Memory B cell (primary cell): ENCODE results near the gene METTL4.

Source experiments
- ATAC-seq: fragments of 150-1000 bp; cut with Tn5 transposase; 2 replicates; pipeline ENCODE4 v1.10.0; 2021; ENCODE audit warnings: low read depth, mild to moderate bottlenecking, moderate library complexity
- DNase-seq, 2 donors: peaks; one replicate each; pipeline ENCODE4 v3.0.0; 2022; ENCODE audit warnings: low spot score in 2 of 2
- H3K27ac Mint-ChIP-seq: one replicate; pipeline ENCODE4 v1.8.0; 2022; ENCODE audit warnings: mild to moderate bottlenecking, moderate library complexity, mixed read lengths
- H3K27me3 Mint-ChIP-seq: one replicate; pipeline ENCODE4 v1.8.0; 2022; ENCODE audit warnings: mixed read lengths
- H3K36me3 Mint-ChIP-seq: one replicate; pipeline ENCODE4 v1.8.0; 2022; ENCODE audit warnings: mild to moderate bottlenecking, mixed read lengths
- H3K4me1 Mint-ChIP-seq: one replicate; pipeline ENCODE4 v1.8.0; 2022; ENCODE audit warnings: mixed read lengths
- H3K4me3 Mint-ChIP-seq: one replicate; pipeline ENCODE4 v1.8.0; 2022; ENCODE audit warnings: mild to moderate bottlenecking, moderate library complexity, mixed read lengths
- H3K9me3 Mint-ChIP-seq: one replicate; pipeline ENCODE4 v1.8.0; 2022; ENCODE audit warnings: mixed read lengths

Gene METTL4

GRCh38 chr18:2571200-2572170, at the start of gene METTL4, which contains the start of gene NDC80:
TSS of gene METTL4 (minus strand) at chr18:2571505. CDS start at chr18:2567216, 4,289 bp downstream.
TSS of gene NDC80 (plus strand) at chr18:2571557. CDS start at chr18:2572986, 1,429 bp downstream.
- H3K9me3 Mint-ChIP-seq, result no peaks in the 10 kb centered on the region
- peak within 1 kb of the TSS; percentile 98 for H3K4me3 Mint-ChIP-seq
- peak; percentile 87 for ATAC-seq
- H3K36me3 Mint-ChIP-seq, result peaks cover 9% of the 10 kb centered on the region
- peak within 1 kb of the TSS; percentile 99 for H3K27ac Mint-ChIP-seq
- H3K4me1 Mint-ChIP-seq, result peaks cover 33% of the 10 kb centered on the region
- peak; percentile 81 for DNase-seq
- no peaks in the 10 kb centered on the region for H3K27me3 Mint-ChIP-seq

GRCh38 chr18:2618009-2618408, 46.7 kb upstream of the METTL4 start:
- no peak overlapping the region for H3K27ac Mint-ChIP-seq
- ATAC-seq (no peak), DNase-seq (no peak)
- H3K9me3 Mint-ChIP-seq, result peaks cover 2% of the 10 kb centered on the region
- H3K36me3 Mint-ChIP-seq, result peaks cover 5% of the 10 kb centered on the region
- H3K4me3 Mint-ChIP-seq, result no peak overlapping the region
- no peaks in the 10 kb centered on the region for H3K27me3 Mint-ChIP-seq
- H3K4me1 Mint-ChIP-seq, result peaks cover 4% of the 10 kb centered on the region

- Mint-ChIP-seq H3K27me3 (no peaks in the 10 kb centered on the region), H3K9me3 (peaks cover 2% of the 10 kb centered on the region), H3K27ac (no peak overlapping the region), H3K4me1 (peaks cover 4% of the 10 kb centered on the region), H3K4me3 (no peak overlapping the region), H3K36me3 (peaks cover 5% of the 10 kb centered on the region)
- ATAC-seq (no peak), DNase-seq (no peak)
Measured at GRCh38 chr18:2617401-2617998, 46.2 kb upstream of the METTL4 start.

- no peaks in the 10 kb centered on the region for H3K27me3 Mint-ChIP-seq
- no peak overlapping the region for H3K4me3 Mint-ChIP-seq
- peaks cover 3% of the 10 kb centered on the region for H3K4me1 Mint-ChIP-seq
- H3K36me3 Mint-ChIP-seq, result peaks cover 5% of the 10 kb centered on the region
- no peak overlapping the region for H3K27ac Mint-ChIP-seq
- ATAC-seq, result no peak
- peaks cover 2% of the 10 kb centered on the region for H3K9me3 Mint-ChIP-seq
- no peak for DNase-seq
Measured at GRCh38 chr18:2612996-2613395, 41.7 kb upstream of the METTL4 start.

GRCh38 chr18:2610549-2610948, 39.2 kb upstream of the METTL4 start:
- Mint-ChIP-seq H3K4me1 (no peaks in the 10 kb centered on the region), H3K27me3 (no peaks in the 10 kb centered on the region), H3K9me3 (peaks cover 2% of the 10 kb centered on the region), H3K36me3 (peaks cover 5% of the 10 kb centered on the region), H3K4me3 (no peak overlapping the region), H3K27ac (no peak overlapping the region)
- ATAC-seq (no peak), DNase-seq (no peak)

GRCh38 chr18:2609604-2610003, 38.3 kb upstream of the METTL4 start:
- peaks cover under 1% of the 10 kb centered on the region for H3K36me3 Mint-ChIP-seq
- H3K4me3 Mint-ChIP-seq, result no peak overlapping the region
- H3K27ac Mint-ChIP-seq, result no peak overlapping the region
- ATAC-seq, result no peak
- H3K4me1 Mint-ChIP-seq, result peaks cover 5% of the 10 kb centered on the region
- H3K9me3 Mint-ChIP-seq, result no peaks in the 10 kb centered on the region
- H3K27me3 Mint-ChIP-seq, result no peaks in the 10 kb centered on the region
- no peak for DNase-seq

GRCh38 chr18:2606335-2606734, 35.0 kb upstream of the METTL4 start:
- peaks cover 11% of the 10 kb centered on the region for H3K4me1 Mint-ChIP-seq
- H3K27me3 Mint-ChIP-seq, result no peaks in the 10 kb centered on the region
- peak; percentile 47 for ATAC-seq
- no peaks in the 10 kb centered on the region for H3K36me3 Mint-ChIP-seq
- H3K4me3 Mint-ChIP-seq, result no peak overlapping the region
- no peaks in the 10 kb centered on the region for H3K9me3 Mint-ChIP-seq
- peak overlapping the region; percentile 53 for H3K27ac Mint-ChIP-seq
- no peak for DNase-seq

- no peak for ATAC-seq
- H3K27me3 Mint-ChIP-seq, result no peaks in the 10 kb centered on the region
- DNase-seq, result no peak
- peaks cover 13% of the 10 kb centered on the region for H3K4me1 Mint-ChIP-seq
- H3K4me3 Mint-ChIP-seq, result no peak overlapping the region
- peak overlapping the region; percentile 6 for H3K27ac Mint-ChIP-seq
- no peaks in the 10 kb centered on the region for H3K9me3 Mint-ChIP-seq
- H3K36me3 Mint-ChIP-seq, result no peaks in the 10 kb centered on the region
Measured at GRCh38 chr18:2602844-2603243, 31.5 kb upstream of the METTL4 start.

- H3K36me3 Mint-ChIP-seq, result peaks cover 6% of the 10 kb centered on the region
- ATAC-seq (no peak), DNase-seq (no peak)
- peaks cover 8% of the 10 kb centered on the region for H3K4me1 Mint-ChIP-seq
- no peaks in the 10 kb centered on the region for H3K27me3 Mint-ChIP-seq
- H3K27ac Mint-ChIP-seq, result peak overlapping the region; percentile 48
- H3K4me3 Mint-ChIP-seq, result no peak overlapping the region
- peaks cover 3% of the 10 kb centered on the region for H3K9me3 Mint-ChIP-seq
Measured at GRCh38 chr18:2597639-2598038, 26.3 kb upstream of the METTL4 start.

- H3K4me1 Mint-ChIP-seq, result peaks cover 17% of the 10 kb centered on the region
- H3K9me3 Mint-ChIP-seq, result no peaks in the 10 kb centered on the region
- ATAC-seq (no peak), DNase-seq (no peak)
- no peaks in the 10 kb centered on the region for H3K27me3 Mint-ChIP-seq
- H3K4me3 Mint-ChIP-seq, result peak overlapping the region; percentile 37
- peaks cover 3% of the 10 kb centered on the region for H3K36me3 Mint-ChIP-seq
- peak overlapping the region; percentile 86 for H3K27ac Mint-ChIP-seq
Measured at GRCh38 chr18:2590303-2590702, 19.0 kb upstream of the METTL4 start.

- Mint-ChIP-seq H3K4me1 (peaks cover 17% of the 10 kb centered on the region), H3K27ac (peak overlapping the region; percentile 86), H3K27me3 (no peaks in the 10 kb centered on the region), H3K4me3 (no peak overlapping the region), H3K36me3 (peaks cover 3% of the 10 kb centered on the region), H3K9me3 (no peaks in the 10 kb centered on the region)
- ATAC-seq, result no peak
- no peak for DNase-seq
Measured at GRCh38 chr18:2589345-2590068, 18.2 kb upstream of the METTL4 start.

- no peak overlapping the region for H3K4me3 Mint-ChIP-seq
- H3K9me3 Mint-ChIP-seq, result no peaks in the 10 kb centered on the region
- no peak for DNase-seq
- peaks cover 17% of the 10 kb centered on the region for H3K4me1 Mint-ChIP-seq
- no peak for ATAC-seq
- H3K36me3 Mint-ChIP-seq, result peaks cover 3% of the 10 kb centered on the region
- H3K27ac Mint-ChIP-seq, result peak overlapping the region; percentile 2
- H3K27me3 Mint-ChIP-seq, result no peaks in the 10 kb centered on the region
Measured at GRCh38 chr18:2588666-2589344, 17.5 kb upstream of the METTL4 start.

GRCh38 chr18:2587788-2588187, 16.5 kb upstream of the METTL4 start:
- Mint-ChIP-seq H3K4me1 (peaks cover 18% of the 10 kb centered on the region), H3K36me3 (peaks cover 4% of the 10 kb centered on the region), H3K9me3 (no peaks in the 10 kb centered on the region), H3K27me3 (no peaks in the 10 kb centered on the region), H3K4me3 (no peak overlapping the region), H3K27ac (no peak overlapping the region)
- no peak for DNase-seq
- no peak for ATAC-seq
